NB4 (cell line): ENCODE data around the gene ZNF580.

Experiments used
- DNase-seq: peaks from one replicate; pipeline ENCODE4 v3.0.0; 2010; ENCODE audit warnings: low read depth
- H3K4me3 ChIP-seq: one replicate; pipeline ENCODE4 v1.5.1; 2011; ENCODE audit warnings: mild to moderate bottlenecking, low read depth, low read length, moderate library complexity
- MYC ChIP-seq: IDR thresholded peaks from 2 replicates; pipeline ENCODE4 v1.6.1; 2011; ENCODE audit warnings: low read depth, low read length
- POLR2A ChIP-seq: IDR thresholded peaks from 2 replicates; pipeline ENCODE4 v1.6.1; 2011; ENCODE audit warnings: mild to moderate bottlenecking; ENCODE audit not compliant: insufficient read length; ENCODE audit errors: extremely low read depth
- TF ChIP-seq, protein P1 (sequence below): IDR thresholded peaks from one replicate; pipeline ENCODE4 v1.5.1; 2012; ENCODE audit warnings: low read depth, low read length
- TF ChIP-seq, protein P2 (sequence below): IDR thresholded peaks from 2 replicates; pipeline ENCODE4 v1.6.1; 2011; ENCODE audit warnings: low read depth, low read length

ZNF580 gene

DNA sequence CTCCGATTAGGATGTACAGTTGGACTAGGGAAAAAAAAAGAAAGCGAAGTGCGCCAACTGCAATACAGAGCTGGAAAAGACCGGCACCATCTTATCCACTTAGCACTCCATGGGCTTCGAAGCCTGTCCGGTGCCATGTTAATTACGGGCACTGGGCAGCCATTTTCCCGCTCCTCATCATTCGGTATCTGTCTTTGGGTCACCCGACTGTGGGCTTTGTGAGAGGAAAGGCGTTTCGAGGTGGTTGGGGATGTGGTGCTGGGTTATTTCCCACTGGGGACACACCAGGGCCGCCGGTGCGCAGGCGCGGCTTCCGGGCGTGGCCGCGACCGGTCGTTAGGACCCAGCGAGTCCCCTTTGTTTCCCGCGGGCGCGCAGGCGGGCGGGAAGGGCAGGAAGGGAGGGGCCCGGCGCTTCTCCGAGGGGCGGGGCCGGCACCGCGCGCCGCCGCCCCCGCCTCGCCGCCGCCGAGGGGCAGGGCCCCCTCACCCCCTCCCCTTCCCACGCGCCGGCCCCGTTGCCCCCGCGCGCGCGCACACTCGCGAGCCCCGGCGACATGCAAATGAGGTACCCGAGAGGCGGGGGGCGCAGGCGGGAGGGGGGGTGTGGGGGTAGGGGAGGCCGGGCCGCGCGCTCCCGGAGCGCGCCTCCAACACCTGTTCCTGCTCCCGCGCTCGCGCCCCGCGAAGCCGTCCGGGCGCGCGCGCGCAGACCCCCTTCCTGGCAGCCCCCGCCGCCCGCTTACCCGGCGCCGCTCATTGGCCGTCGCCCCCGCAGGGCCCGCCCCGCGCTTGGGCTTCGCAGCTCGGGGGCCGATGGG, 40.8 kb upstream of the ZNF580 start, which contains the start of gene ZNF524:
Gene ZNF524 (plus strand): TSS at position 447 of the 820 bp plus-strand sequence. CDS start 1,825 bp downstream, outside the sequence.
- peak; percentile 83 for DNase-seq
- TF ChIP-seq MYC (no peak), POLR2A (no peak)
- TF ChIP-seq, protein P1, sequence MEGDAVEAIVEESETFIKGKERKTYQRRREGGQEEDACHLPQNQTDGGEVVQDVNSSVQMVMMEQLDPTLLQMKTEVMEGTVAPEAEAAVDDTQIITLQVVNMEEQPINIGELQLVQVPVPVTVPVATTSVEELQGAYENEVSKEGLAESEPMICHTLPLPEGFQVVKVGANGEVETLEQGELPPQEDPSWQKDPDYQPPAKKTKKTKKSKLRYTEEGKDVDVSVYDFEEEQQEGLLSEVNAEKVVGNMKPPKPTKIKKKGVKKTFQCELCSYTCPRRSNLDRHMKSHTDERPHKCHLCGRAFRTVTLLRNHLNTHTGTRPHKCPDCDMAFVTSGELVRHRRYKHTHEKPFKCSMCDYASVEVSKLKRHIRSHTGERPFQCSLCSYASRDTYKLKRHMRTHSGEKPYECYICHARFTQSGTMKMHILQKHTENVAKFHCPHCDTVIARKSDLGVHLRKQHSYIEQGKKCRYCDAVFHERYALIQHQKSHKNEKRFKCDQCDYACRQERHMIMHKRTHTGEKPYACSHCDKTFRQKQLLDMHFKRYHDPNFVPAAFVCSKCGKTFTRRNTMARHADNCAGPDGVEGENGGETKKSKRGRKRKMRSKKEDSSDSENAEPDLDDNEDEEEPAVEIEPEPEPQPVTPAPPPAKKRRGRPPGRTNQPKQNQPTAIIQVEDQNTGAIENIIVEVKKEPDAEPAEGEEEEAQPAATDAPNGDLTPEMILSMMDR = no peak
- TF ChIP-seq, protein P2, sequence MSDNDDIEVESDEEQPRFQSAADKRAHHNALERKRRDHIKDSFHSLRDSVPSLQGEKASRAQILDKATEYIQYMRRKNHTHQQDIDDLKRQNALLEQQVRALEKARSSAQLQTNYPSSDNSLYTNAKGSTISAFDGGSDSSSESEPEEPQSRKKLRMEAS = no peak
- peak within 1 kb of the TSS; percentile 67 for H3K4me3 ChIP-seq

DNA sequence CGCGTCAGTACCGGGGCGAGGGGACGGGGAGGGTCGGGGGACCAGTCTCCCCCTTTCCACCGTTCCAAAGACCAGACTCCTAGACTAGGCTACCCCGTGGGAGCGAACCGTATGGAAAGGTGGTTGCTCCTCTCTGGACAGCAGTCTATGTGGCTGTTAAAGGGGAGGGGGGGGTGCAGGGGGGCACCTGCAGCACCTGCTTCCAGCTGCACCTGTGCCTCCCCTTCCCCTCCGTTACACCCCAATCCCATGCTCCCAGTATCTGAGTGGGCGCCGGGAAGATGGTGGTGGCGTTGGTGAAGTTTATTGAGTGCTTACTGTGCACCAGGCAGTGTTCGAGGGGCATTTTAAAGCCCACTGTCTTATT, 40.2 kb upstream of the ZNF580 start:
- TF ChIP-seq, protein P1 = no peak
- TF ChIP-seq, protein P2 = no peak
- TF ChIP-seq POLR2A (no peak), MYC (no peak)
- DNase-seq = no peak
- peak overlapping the region; percentile 65 for H3K4me3 ChIP-seq

DNA sequence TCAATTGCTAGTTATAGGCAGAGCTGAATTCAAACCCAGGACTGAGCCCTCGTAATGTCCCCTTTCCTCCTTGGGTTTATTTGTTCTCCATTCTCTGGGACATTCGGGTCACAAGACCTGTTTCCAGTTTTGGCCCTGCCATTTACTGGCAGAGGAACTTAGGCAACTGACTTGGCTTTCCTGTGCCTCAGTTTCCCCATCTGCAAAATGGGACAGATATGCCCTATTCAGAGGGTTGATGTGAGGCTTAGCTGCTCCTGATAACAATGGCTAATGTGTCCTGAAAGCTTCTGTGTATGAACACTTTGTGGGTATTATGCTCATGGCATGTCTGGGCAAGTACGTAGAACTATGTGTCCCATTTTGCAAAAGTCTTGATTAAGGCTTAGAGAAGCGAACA, 39.7 kb upstream of the ZNF580 start:
- no peak for DNase-seq
- TF ChIP-seq MYC (no peak), POLR2A (no peak)
- TF ChIP-seq, protein P2 = no peak
- TF ChIP-seq, protein P1 = no peak
- H3K4me3 ChIP-seq = peak overlapping the region; percentile 65

DNA sequence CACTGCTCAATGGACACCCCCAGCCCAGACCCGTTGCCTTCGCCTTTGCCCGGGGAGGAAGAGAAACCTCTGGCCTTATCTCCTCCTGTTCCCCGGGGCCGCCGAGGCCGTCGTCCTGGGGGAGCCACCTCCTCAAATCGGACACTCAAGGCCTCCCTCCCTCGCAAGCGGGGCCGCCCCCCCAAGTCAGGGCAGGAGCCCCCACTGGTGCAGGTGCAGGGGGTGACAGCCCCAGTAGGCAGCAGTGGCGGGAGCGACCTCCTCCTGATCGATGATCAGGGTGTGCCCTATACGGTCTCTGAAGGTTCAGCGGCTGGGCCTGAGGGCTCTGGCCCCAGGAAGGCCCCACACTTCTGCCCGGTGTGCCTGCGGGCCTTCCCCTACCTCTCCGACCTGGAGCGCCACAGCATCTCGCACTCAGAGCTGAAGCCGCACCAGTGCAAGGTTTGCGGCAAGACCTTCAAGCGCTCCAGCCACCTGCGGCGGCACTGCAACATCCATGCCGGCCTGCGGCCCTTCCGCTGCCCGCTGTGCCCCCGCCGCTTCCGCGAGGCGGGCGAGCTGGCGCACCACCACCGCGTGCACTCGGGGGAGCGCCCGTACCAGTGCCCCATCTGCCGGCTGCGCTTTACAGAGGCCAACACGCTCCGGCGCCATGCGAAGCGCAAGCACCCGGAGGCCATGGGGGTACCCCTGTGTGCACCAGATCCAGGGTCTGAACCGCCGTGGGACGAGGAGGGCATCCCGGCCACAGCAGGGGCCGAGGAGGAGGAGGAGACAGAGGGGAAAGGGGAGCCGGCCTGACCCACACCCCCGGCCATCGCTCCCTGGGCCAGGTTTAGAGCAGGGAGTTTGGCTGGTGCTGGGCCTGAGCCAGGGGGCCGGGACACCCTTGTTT, 38.4 kb upstream of the ZNF580 start:
- H3K4me3 ChIP-seq = no peak overlapping the region
- no peak for TF ChIP-seq MYC
- no peak for TF ChIP-seq POLR2A
- TF ChIP-seq, protein P2 = no peak
- TF ChIP-seq, protein P1 = no peak
- no peak for DNase-seq

- H3K4me3 ChIP-seq = no peak overlapping the region
- TF ChIP-seq, protein P2 = no peak
- TF ChIP-seq MYC (no peak), POLR2A (no peak)
- TF ChIP-seq, protein P1 = no peak
- DNase-seq = no peak
These were observed 37.7 kb upstream of the ZNF580 start for GRCh38 chr19:55603115-55603514.
